HG02840 (cell line): Measurements from ENCODE around the gene ROR2.

Experiments
- ATAC-seq: cut with Tn5 transposase; IDR thresholded peaks from one replicate; pipeline ENCODE4 v1.9.1; 2021; ENCODE audit warnings: mild to moderate bottlenecking, moderate library complexity, moderate number of reproducible peaks; ENCODE audit not compliant: unreplicated experiment, low FRiP score

Gene ROR2

GRCh38 chr9:91903126-91903911 lies 46.7 kb downstream of the ROR2 start:
- no peak for ATAC-seq

DNA sequence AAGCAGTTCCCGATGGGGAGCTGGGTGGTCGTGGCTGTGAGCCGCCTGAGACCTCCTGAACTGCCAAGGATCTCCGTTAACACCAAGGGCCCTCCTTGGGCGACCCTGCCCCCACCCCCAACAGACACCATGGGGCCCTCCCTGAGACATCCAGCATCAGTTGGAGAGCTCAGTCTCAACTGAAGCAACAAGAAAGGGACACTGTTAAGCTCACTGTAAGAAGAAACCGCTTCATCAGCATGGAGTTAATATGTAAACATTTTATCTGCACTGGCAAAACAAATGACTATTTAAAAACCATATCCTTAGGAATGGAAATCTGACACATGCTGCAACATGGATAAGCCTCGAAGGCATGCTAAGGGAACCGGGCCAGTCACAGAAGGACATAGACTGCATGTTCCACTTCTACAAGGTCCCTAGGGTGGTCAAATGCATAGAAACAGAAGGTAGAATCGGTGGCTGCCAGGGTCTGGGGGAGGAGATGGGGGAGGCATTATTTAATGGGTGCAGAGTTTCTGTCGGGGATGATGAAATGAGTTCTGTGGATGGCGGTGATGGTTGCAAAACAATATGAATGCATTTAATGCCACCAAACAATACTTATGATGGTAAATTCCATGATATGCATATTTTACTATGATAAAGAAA lies 47.4 kb downstream of the ROR2 start:
- ATAC-seq, result no peak

DNA sequence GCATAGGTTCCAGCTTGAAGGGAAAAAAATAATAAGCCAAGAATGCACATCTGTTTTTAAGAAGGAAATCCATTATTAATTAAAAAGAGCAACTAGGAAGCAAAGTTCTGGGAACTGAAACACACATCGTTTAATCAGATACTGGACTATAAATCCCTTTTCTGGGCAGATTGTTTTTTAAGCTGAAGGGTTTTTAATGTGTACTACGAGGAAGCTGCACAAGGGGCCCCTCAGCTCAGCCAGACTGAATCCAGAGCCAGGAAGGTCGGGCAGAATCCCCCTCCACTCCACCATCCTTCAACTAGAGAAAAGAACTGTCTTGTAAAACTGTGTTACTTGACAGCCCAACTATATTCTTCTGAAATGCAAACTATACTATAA lies 49.2 kb downstream of the ROR2 start:
- ATAC-seq, result no peak

GRCh38 chr9:91900055-91900796 lies 49.8 kb downstream of the ROR2 start:
- ATAC-seq, result no peak

GRCh38 chr9:91899594-91899993 lies 50.4 kb downstream of the ROR2 start:
- no peak for ATAC-seq

DNA sequence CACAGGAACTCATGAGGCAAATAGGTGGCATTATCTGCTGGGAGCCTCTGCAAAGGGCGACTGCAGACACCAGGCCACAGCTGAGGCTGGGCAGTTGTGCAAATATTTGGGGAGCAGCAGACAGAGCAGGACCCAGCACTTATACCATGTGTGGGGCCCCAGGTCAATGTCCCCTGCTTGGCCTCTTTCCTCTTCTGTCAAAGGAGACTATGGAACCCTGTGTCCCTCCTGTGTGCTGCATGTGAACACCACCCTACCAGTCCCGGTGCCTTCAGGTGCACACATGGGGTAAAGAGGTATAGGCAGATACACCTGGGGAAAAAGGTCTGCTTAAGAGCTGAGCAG lies 50.8 kb downstream of the ROR2 start:
- no peak for ATAC-seq

DNA sequence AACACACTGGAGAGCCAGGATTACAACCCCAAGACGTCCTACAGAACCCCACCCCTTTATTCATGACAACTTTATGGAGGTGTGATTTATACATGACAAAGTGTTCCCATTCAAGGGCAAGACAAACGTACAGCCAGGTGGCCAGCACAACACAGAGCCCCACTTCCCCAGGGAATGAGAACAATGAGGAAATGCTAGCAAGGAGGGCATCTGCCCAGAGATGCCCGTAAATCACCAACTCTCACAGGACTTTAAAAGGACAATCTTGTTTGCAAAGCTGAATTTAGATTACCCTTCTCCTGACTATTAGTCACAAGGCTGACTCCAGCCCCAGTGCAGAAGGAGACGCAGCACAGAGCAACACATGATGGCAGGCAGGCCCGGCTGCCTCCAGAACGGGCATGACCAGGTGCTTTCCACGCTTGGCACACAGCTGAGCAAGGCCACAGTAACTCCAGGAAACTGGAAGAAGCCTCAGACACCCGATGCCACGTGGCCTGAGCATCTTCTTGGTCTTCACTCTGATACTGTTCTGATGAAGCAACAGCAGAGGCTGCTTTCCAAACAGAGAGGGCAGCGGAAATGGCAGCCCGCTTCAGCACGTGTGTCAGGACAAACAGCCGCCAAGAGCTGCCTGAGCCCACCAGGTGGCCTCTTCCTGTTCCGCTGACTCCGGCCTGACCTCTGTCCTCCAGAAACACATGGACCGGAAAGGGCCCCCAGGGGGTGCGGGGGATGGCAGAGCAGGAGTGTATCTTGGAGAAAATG lies 51.4 kb downstream of the ROR2 start:
- no peak for ATAC-seq

- no peak for ATAC-seq
Measured at GRCh38 chr9:91897201-91897600, 52.8 kb downstream of the ROR2 start.

DNA sequence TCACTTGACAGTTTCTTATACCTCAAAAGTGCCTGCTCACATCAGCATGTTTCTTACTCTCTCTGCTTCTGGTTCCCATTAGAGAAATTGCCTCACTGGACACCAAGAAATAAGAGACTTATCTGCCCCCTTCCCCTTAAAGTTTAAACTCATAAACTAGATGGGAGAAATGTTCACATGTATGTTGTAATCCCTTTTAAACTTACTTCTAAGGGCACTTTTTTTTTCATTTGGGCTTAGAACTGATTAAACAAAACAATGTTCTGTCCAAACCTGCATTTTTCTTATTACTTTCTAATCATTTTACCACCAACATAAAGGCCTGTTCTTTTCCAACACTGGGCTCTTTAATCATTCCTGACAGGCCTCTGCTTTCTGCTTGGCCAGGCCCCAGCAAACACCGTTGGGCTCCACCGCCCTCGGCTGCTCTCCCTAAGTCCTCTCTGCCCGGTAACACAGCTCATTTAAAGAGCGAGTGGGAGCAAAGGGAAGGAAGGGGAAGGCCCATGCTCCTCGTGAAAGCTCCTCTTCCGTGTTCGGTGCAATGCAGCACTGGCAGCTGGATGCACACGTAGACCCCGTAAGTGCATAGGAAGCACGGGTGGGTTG lies 53.4 kb downstream of the ROR2 start:
- ATAC-seq, result no peak

DNA sequence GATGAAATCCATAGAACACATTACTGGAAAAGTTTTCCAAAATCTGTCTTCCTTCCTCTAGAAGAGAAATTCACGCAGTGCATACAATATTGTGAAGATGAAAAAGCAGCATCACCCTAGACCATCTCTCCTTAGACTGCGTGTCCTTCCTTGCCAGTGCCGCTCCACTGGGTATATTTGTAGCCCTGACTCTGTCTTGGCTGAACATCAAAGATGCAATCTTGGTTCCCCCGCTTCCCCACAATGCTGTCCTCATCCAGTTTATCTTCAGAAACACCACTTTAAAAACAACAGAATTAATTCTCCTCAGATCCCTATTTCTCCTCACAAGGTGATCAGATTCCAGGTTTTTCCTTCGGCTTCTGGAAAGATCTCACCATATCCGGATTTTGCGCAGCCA lies 53.9 kb downstream of the ROR2 start:
- ATAC-seq, result no peak

- no peak for ATAC-seq
Measured at GRCh38 chr9:91894536-91894935, 55.5 kb downstream of the ROR2 start.

DNA sequence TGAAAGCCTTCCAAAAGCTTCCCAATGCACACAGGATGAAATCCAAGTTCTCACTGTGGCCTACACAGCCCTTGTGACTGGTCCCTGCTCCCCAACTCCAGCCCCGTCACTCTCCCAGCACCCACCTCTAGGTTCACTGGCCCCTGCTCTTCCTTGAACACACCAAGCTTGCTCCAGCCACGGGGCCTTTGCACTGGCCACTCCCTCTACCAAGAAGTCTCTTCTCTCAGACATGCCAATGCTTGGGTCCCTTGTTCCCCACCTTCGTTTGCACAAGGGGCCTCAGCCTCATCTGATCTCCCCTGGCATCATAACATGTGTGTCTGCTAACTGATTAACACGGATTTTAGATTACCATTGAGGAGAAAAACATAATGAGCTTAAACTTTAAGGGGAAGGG lies 56.0 kb downstream of the ROR2 start:
- ATAC-seq, result no peak

DNA sequence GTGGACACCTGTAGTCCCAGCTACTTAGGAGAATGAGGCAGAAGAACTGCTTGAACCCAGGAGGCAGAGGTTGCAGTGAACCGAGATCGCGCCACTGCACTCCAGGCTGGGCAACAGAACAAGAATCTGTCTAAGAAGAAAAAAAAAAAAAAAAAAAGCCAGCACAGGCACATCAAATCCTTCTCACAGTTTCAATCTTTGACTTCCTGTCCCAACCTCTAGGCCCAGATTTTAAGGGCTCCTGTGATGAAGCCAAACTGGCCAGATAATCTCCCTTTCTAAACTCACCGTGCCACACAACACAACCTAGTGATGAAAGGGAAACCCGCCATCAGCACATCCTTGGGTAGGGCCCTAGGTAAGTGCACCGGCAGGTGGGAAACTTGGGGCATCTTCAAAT lies 58.1 kb downstream of the ROR2 start:
- no peak for ATAC-seq

DNA sequence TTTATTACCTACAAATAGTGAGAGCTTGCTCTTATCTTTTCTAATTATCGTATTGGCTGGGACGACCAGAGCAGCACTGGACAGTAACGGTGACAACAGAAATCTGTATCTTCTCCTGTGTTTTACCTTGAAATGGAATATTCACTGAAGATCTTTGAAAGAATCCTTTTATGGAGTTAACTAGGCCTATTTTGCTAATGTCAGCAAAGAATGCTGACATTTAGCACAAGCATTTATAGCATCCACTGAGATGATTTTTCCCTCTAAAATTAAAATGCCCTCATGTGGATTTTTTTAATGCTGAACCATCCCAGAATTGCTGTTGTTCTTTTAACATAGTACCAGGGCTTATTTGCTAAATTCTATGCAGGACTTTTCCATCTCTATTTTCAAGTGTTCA lies 59.4 kb downstream of the ROR2 start:
- no peak for ATAC-seq

- ATAC-seq, result no peak
Measured at GRCh38 chr9:91889161-91889911, 60.7 kb downstream of the ROR2 start.

DNA sequence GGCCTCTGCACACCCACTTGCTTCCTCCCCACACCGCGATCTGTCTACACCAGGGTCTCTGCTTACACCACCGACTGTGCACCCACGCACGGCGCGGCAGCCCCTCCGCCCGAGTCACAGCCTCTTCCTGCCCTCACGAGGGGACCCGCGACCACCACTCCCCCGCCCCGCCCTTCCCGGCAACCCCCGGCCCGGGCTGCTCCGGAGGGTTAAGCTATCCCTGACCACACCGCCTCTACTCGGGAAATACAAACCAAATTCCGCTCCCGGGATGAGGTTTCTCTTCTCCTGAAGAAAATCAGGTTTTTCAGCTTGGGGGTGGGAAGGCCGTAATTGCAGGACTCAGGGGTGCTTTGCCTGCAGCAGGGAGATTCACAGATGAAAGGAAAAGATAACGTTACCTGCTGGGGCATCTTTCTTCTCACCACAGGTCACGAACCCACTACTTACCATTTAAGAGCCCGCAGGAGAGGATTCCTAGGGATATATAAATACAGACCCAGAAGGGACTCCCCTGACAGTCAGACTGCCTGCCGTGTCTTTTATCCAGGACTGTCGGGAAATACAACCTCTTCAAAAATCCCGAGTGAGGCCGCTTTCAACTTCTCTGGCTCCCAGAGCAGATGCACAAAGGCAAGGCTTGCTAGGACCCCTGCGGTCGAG lies 63.5 kb downstream of the ROR2 start:
- no peak for ATAC-seq

GRCh38 chr9:91885746-91886413 lies 64.1 kb downstream of the ROR2 start:
- no peak for ATAC-seq

GRCh38 chr9:91884696-91885687 lies 65.0 kb downstream of the ROR2 start:
- ATAC-seq, result no peak
